Glutamatergic neuron (in vitro differentiated cells): ENCODE measurements around the gene CACNA1H. TPM values are rescaled to one million over a fixed set of nuclear protein-coding genes. Genes with fewer than 3 reads are reported as not detected.

ENCODE experiments used
- DNase-seq: peaks from one replicate; pipeline ENCODE4 v3.0.0; 2022
- H3K27ac Mint-ChIP-seq: one replicate; pipeline ENCODE4 v1.8.0; 2020; ENCODE audit warnings: mild to moderate bottlenecking, mixed read lengths, inconsistent platforms; ENCODE audit not compliant: unreplicated experiment
- H3K27me3 Mint-ChIP-seq: one replicate; pipeline ENCODE4 v1.8.0; 2020; ENCODE audit warnings: mild to moderate bottlenecking, moderate library complexity, mixed read lengths, inconsistent platforms; ENCODE audit not compliant: unreplicated experiment
- H3K36me3 Mint-ChIP-seq: one replicate; pipeline ENCODE4 v1.8.0; 2020; ENCODE audit warnings: mild to moderate bottlenecking, mixed read lengths, inconsistent platforms; ENCODE audit not compliant: unreplicated experiment
- H3K4me1 Mint-ChIP-seq: one replicate; pipeline ENCODE4 v1.8.0; 2020; ENCODE audit warnings: mild to moderate bottlenecking, low read depth, mixed read lengths, inconsistent platforms; ENCODE audit not compliant: unreplicated experiment
- H3K4me3 Mint-ChIP-seq: one replicate; pipeline ENCODE4 v1.8.0; 2020; ENCODE audit warnings: mild to moderate bottlenecking, mixed read lengths, inconsistent platforms; ENCODE audit not compliant: unreplicated experiment
- H3K9me3 Mint-ChIP-seq: one replicate; pipeline ENCODE4 v1.8.0; 2020; ENCODE audit warnings: mild to moderate bottlenecking, moderate library complexity, mixed read lengths, inconsistent platforms; ENCODE audit not compliant: unreplicated experiment
- CTCF ChIP-seq: fragments of 200-600 bp; sonication (generic); IDR thresholded peaks from one replicate; pipeline ENCODE4 v1.5.0; 2021; ENCODE audit not compliant: partially characterized antibody, unreplicated experiment
- total RNA-seq: library from RNA; stranded (reverse); fragmentation: NEBNext Ultra II Directional; extraction: Animal tissue kit (Norgen Biotek cat#: 25700); gene quantifications from one replicate; pipeline ENCODE4 v1.2.1, GENCODE V29; 2021; ENCODE audit not compliant: unreplicated experiment

Gene CACNA1H
- total RNA-seq, 1 donor from 2014 or later: 161 TPM

- no peak overlapping the region for H3K27ac Mint-ChIP-seq
Observed at GRCh38 chr16:1214719-1215118, 61.8 kb downstream of the CACNA1H start.

GRCh38 chr16:1215574-1216295, 62.8 kb downstream of the CACNA1H start:
- no peak overlapping the region for H3K4me3 Mint-ChIP-seq
- DNase-seq: no peak
- no peak overlapping the region for H3K27ac Mint-ChIP-seq
- H3K9me3 Mint-ChIP-seq: peaks cover 3% of the 10 kb centered on the region
- H3K27me3 Mint-ChIP-seq: peaks cover 4% of the 10 kb centered on the region
- H3K36me3 Mint-ChIP-seq: no peaks in the 10 kb centered on the region
- no peaks in the 10 kb centered on the region for H3K4me1 Mint-ChIP-seq
- TF ChIP-seq CTCF: no peak

More at GRCh38 chr16:1214719-1215118, 61.8 kb downstream of the CACNA1H start:
- Mint-ChIP-seq H3K36me3 (no peaks in the 10 kb centered on the region), H3K27me3 (peaks cover 4% of the 10 kb centered on the region), H3K9me3 (peaks cover 3% of the 10 kb centered on the region), H3K4me3 (no peak overlapping the region), H3K4me1 (no peaks in the 10 kb centered on the region)
- no peak for DNase-seq
- no peak for TF ChIP-seq CTCF

- Mint-ChIP-seq H3K27ac (no peak overlapping the region), H3K4me1 (no peaks in the 10 kb centered on the region), H3K9me3 (peaks cover 3% of the 10 kb centered on the region), H3K36me3 (no peaks in the 10 kb centered on the region), H3K27me3 (peaks cover 4% of the 10 kb centered on the region), H3K4me3 (no peak overlapping the region)
- no peak for TF ChIP-seq CTCF
- DNase-seq: no peak
Observed at GRCh38 chr16:1216296-1216619, 63.4 kb downstream of the CACNA1H start.

- Mint-ChIP-seq H3K27me3 (peaks cover 8% of the 10 kb centered on the region), H3K36me3 (no peaks in the 10 kb centered on the region), H3K4me1 (no peaks in the 10 kb centered on the region), H3K4me3 (no peak overlapping the region), H3K9me3 (peaks cover 6% of the 10 kb centered on the region), H3K27ac (no peak overlapping the region)
- TF ChIP-seq CTCF: no peak
- DNase-seq: no peak
Observed at GRCh38 chr16:1216681-1217400, 63.9 kb downstream of the CACNA1H start.

- H3K4me3 Mint-ChIP-seq: no peak overlapping the region
- H3K27me3 Mint-ChIP-seq: peaks cover 8% of the 10 kb centered on the region
- H3K27ac Mint-ChIP-seq: no peak overlapping the region
- no peaks in the 10 kb centered on the region for H3K4me1 Mint-ChIP-seq
- peaks cover 6% of the 10 kb centered on the region for H3K9me3 Mint-ChIP-seq
- no peaks in the 10 kb centered on the region for H3K36me3 Mint-ChIP-seq
- DNase-seq: no peak
- no peak for TF ChIP-seq CTCF
Observed at GRCh38 chr16:1217526-1217925, 64.6 kb downstream of the CACNA1H start.
